B cell (primary cell): ENCODE data around the gene SCRN1.

Experiments
- CTCF ChIP-seq: fragments of 200-600 bp; IDR thresholded peaks from one replicate; pipeline ENCODE4 v1.8.0; 2022; ENCODE audit warnings: antibody characterized with exemption, mild to moderate bottlenecking
- EZH2 ChIP-seq: IDR thresholded peaks from 2 replicates; pipeline ENCODE4 v1.6.1; 2012; ENCODE audit warnings: borderline replicate concordance, low read depth, mild to moderate bottlenecking, moderate library complexity, low read length; ENCODE audit not compliant: insufficient read depth, poor library complexity, severe bottlenecking

DNA sequence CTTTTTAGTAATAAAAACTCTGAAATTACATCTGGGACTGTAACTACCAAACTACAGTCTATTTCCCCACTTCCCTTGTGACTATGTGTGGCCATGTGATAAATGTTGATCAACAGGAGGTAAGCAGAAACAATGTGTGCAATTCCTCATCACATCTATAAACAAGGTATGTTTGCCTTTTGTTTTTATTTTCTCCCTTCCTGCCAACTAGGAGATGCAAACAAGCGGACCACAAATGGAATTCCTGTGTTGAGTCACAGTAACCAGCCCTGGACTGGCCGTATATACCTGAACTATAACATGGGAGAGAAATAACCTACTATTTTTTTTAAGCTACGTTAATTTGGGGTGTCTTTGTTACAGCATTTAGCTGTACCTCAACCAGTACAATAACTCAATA is 52.5 kb downstream of the SCRN1 start:
- TF ChIP-seq CTCF, result no peak
- TF ChIP-seq EZH2, result no peak
